Hepatocyte (in vitro differentiated cells): ENCODE measurements around the gene SLC28A2. TPM values are rescaled to one million over a fixed set of nuclear protein-coding genes. Genes with fewer than 3 reads are reported as not detected.
A peak's percentile ranks its signal among the peaks of the same experiment; 100 is the strongest.

Experiments
- DNase-seq: peaks from one replicate; pipeline ENCODE4 v3.0.0-alpha.2; 2016; ENCODE audit warnings: low spot score
- H2AFZ ChIP-seq: fragments of 200-600 bp; sonication (generic); 2 replicates; pipeline ENCODE4 v1.6.0; 2016; ENCODE audit warnings: antibody characterized with exemption, mild to moderate bottlenecking
- H3K27ac ChIP-seq: fragments of 200-600 bp; sonication (generic); 2 replicates; pipeline ENCODE4 v1.5.1; 2016; ENCODE audit warnings: mild to moderate bottlenecking
- H3K27me3 ChIP-seq: fragments of 200-600 bp; sonication (generic); 2 replicates; pipeline ENCODE4 v1.6.1; 2016
- H3K36me3 ChIP-seq: fragments of 200-600 bp; sonication (generic); replicated peaks from 2 replicates; pipeline ENCODE4 v1.5.1; 2016; ENCODE audit warnings: low read depth; ENCODE audit not compliant: insufficient read depth
- H3K4me1 ChIP-seq: fragments of 200-600 bp; sonication (generic); 2 replicates; pipeline ENCODE4 v1.5.1; 2016; ENCODE audit warnings: mild to moderate bottlenecking, moderate library complexity; ENCODE audit not compliant: insufficient read depth
- H3K4me2 ChIP-seq: fragments of 200-600 bp; sonication (generic); 2 replicates; pipeline ENCODE4 v1.6.0; 2016
- H3K4me3 ChIP-seq: fragments of 200-600 bp; sonication (generic); 2 replicates; pipeline ENCODE4 v1.5.1; 2016; ENCODE audit warnings: mild to moderate bottlenecking
- H3K79me2 ChIP-seq: fragments of 200-600 bp; sonication (generic); 2 replicates; pipeline ENCODE4 v1.6.0; 2017; ENCODE audit warnings: mild to moderate bottlenecking
- H3K9me2 ChIP-seq: fragments of 200-600 bp; sonication (generic); replicated peaks from 2 replicates; pipeline ENCODE4 v1.6.0; 2017; ENCODE audit warnings: mild to moderate bottlenecking; ENCODE audit not compliant: insufficient read depth
- H3K9me3 ChIP-seq: fragments of 200-600 bp; sonication (generic); 2 replicates; pipeline ENCODE4 v1.5.1; 2016; ENCODE audit warnings: low read depth, mild to moderate bottlenecking
- H4K20me1 ChIP-seq: fragments of 200-600 bp; sonication (generic); 2 replicates; pipeline ENCODE4 v1.6.0; 2016; ENCODE audit warnings: mild to moderate bottlenecking; ENCODE audit not compliant: insufficient read depth, poor library complexity, severe bottlenecking
- EZH2 ChIP-seq: fragments of 200-600 bp; sonication (generic); IDR thresholded peaks from 2 replicates; pipeline ENCODE4 v1.6.1; 2016; ENCODE audit warnings: antibody characterized with exemption, mild to moderate bottlenecking, borderline replicate concordance
- EZH2phosphoT487 ChIP-seq: fragments of 200-600 bp; sonication (generic); IDR thresholded peaks from one replicate; pipeline ENCODE4 v1.6.1; 2018; ENCODE audit warnings: antibody characterized with exemption, mild to moderate bottlenecking, low read depth, moderate library complexity; ENCODE audit not compliant: unreplicated experiment, severe bottlenecking
- WGBS: methylation state at CpG from one replicate; pipeline ENCODE4 v1.1.6; 2016; ENCODE audit warnings: low lambda C conversion rate; ENCODE audit errors: missing lambda C conversion rate; 5-methylcytosine and 5-hydroxymethylcytosine counted together
- polyA plus RNA-seq: library from polyadenylated mRNA; unstranded; fragments of >200 nt; fragmentation: Nextera tagmentation; extraction: Ambion mirVana; gene quantifications from 2 replicates; pipeline ENCODE4 v1.2.1, GENCODE V29; 2016
- total RNA-seq: library from RNA; depleted of rRNA; stranded (reverse); fragments of >200 nt; gene quantifications from 2 replicates; pipeline ENCODE4 v1.2.3, GENCODE V29; 2014
- TF ChIP-seq, protein P1 (sequence below): fragments of 200-600 bp; sonication (generic); IDR thresholded peaks from 2 replicates; pipeline ENCODE4 v1.5.1; 2016; ENCODE audit warnings: antibody characterized with exemption, mild to moderate bottlenecking; ENCODE audit not compliant: poor library complexity

The SLC28A2 gene
- total and polyA plus RNA-seq, 2 experiments from 2014 or later: 1.5 to 1.8 TPM

GRCh38 chr15:45224621-45225217 is 27.3 kb upstream of the SLC28A2 start:
- Histone ChIP-seq H3K9me2 (no peaks in the 10 kb centered on the region), H3K9me3 (no peaks in the 10 kb centered on the region), H3K4me1 (peaks cover 5% of the 10 kb centered on the region), H4K20me1 (no peaks in the 10 kb centered on the region), H3K36me3 (no peaks in the 10 kb centered on the region), H3K79me2 (no peaks in the 10 kb centered on the region), H3K4me2 (no peak overlapping the region), H2AFZ (no peak overlapping the region), H3K4me3 (no peak overlapping the region), H3K27ac (peak overlapping the region; percentile 71), H3K27me3 (no peaks in the 10 kb centered on the region)
- WGBS: 33% methylated on average over 5 of the region's 5 CpGs
- DNase-seq: peak; percentile 56
- TF ChIP-seq EZH2 (no peak), EZH2phosphoT487 (no peak)
- TF ChIP-seq, protein P1, sequence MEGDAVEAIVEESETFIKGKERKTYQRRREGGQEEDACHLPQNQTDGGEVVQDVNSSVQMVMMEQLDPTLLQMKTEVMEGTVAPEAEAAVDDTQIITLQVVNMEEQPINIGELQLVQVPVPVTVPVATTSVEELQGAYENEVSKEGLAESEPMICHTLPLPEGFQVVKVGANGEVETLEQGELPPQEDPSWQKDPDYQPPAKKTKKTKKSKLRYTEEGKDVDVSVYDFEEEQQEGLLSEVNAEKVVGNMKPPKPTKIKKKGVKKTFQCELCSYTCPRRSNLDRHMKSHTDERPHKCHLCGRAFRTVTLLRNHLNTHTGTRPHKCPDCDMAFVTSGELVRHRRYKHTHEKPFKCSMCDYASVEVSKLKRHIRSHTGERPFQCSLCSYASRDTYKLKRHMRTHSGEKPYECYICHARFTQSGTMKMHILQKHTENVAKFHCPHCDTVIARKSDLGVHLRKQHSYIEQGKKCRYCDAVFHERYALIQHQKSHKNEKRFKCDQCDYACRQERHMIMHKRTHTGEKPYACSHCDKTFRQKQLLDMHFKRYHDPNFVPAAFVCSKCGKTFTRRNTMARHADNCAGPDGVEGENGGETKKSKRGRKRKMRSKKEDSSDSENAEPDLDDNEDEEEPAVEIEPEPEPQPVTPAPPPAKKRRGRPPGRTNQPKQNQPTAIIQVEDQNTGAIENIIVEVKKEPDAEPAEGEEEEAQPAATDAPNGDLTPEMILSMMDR: no peak

- no peaks in the 10 kb centered on the region for H3K79me2 ChIP-seq
- no peak for DNase-seq
- H3K36me3 ChIP-seq: no peaks in the 10 kb centered on the region
- H3K4me3 ChIP-seq: no peak overlapping the region
- no peak for TF ChIP-seq EZH2
- TF ChIP-seq, protein P1: no peak
- no peak for TF ChIP-seq EZH2phosphoT487
- H2AFZ ChIP-seq: no peak overlapping the region
- peak overlapping the region; percentile 48 for H3K27ac ChIP-seq
- 78% methylated on average over 11 of the region's 11 CpGs for WGBS
- no peaks in the 10 kb centered on the region for H4K20me1 ChIP-seq
- H3K4me2 ChIP-seq: no peak overlapping the region
- no peaks in the 10 kb centered on the region for H3K9me3 ChIP-seq
- H3K4me1 ChIP-seq: peaks cover 5% of the 10 kb centered on the region
- no peaks in the 10 kb centered on the region for H3K27me3 ChIP-seq
- no peaks in the 10 kb centered on the region for H3K9me2 ChIP-seq
Measured at GRCh38 chr15:45225506-45226273, 26.3 kb upstream of the SLC28A2 start.

DNA sequence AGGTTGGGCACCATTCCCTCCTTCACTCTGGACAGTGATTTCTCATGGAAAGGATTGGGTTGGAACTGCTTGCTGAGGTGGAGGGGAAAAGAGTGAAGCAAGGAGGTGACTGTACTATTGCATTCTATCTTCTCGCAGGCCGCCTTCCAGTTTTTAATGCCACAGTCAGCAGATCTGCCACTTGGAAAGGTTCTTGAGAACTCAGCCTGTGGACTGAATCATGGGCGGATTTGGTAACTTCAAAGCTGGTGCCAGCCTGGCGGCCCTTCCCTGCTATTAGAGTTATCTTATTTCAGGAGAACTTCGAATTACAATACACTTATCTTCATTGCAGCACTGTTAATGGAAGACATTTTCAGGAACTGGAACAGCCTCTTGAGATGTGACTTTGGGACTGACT is 23.1 kb upstream of the SLC28A2 start:
- Histone ChIP-seq H3K79me2 (no peaks in the 10 kb centered on the region), H3K27ac (no peak overlapping the region), H3K4me1 (peaks cover 3% of the 10 kb centered on the region), H3K9me3 (no peaks in the 10 kb centered on the region), H4K20me1 (no peaks in the 10 kb centered on the region), H3K36me3 (no peaks in the 10 kb centered on the region), H3K27me3 (no peaks in the 10 kb centered on the region), H3K4me3 (no peak overlapping the region), H3K9me2 (no peaks in the 10 kb centered on the region), H2AFZ (no peak overlapping the region), H3K4me2 (no peak overlapping the region)
- 85% methylated on average over 5 of the region's 5 CpGs for WGBS
- TF ChIP-seq EZH2: no peak
- TF ChIP-seq EZH2phosphoT487: no peak
- TF ChIP-seq, protein P1: no peak
- DNase-seq: no peak
